WI38 (cell line): ENCODE data around the gene TMPO.

ENCODE experiments used
- H3K4me3 ChIP-seq: 2 replicates; pipeline ENCODE4 v1.5.1; 2011; ENCODE audit warnings: low read depth, mild to moderate bottlenecking, control low read depth, low read length
- TF ChIP-seq, protein P1 (sequence below): IDR thresholded peaks from 2 replicates; pipeline ENCODE4 v1.5.1; 2012; ENCODE audit warnings: low read depth, mild to moderate bottlenecking, control low read depth, low read length

Gene TMPO

DNA sequence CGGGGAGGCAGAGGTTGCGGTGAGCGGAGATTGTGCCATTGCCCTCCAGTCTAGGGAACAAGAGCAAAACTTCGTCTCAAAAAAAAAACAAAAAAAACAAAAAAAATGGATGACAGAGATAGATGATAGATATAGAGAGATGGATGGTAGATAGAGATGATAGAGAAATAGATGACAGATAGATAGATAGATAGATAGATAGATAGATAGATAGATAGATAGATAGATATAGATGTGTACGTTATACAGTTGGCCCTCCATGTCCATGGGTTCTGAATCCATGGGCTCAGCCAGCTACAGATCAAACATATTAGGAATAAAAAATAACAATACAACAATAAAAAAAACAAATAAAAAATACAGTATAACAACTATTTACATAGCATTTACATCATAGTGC, 65.3 kb downstream of the TMPO start:
- H3K4me3 ChIP-seq, result no peak overlapping the region
- TF ChIP-seq, protein P1, sequence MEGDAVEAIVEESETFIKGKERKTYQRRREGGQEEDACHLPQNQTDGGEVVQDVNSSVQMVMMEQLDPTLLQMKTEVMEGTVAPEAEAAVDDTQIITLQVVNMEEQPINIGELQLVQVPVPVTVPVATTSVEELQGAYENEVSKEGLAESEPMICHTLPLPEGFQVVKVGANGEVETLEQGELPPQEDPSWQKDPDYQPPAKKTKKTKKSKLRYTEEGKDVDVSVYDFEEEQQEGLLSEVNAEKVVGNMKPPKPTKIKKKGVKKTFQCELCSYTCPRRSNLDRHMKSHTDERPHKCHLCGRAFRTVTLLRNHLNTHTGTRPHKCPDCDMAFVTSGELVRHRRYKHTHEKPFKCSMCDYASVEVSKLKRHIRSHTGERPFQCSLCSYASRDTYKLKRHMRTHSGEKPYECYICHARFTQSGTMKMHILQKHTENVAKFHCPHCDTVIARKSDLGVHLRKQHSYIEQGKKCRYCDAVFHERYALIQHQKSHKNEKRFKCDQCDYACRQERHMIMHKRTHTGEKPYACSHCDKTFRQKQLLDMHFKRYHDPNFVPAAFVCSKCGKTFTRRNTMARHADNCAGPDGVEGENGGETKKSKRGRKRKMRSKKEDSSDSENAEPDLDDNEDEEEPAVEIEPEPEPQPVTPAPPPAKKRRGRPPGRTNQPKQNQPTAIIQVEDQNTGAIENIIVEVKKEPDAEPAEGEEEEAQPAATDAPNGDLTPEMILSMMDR, result no peak

DNA sequence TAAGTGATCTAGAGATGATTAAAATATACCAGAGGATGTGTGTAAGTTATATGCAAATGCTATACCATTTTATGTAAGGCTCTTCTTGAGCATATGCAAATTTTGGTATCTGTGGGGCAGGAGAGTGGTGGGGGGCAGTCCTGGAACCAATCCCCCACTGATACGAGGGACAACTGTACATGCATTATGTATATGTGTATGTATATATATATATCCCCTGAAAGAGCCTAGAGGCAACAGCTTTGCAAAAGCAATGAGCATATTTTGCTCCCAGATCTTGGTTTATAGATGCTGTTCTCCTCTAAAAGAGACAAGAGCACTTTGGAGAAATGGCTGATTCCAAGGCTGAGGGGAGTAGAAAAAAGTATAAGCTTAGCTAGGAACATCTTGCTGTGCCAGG, 65.7 kb downstream of the TMPO start:
- H3K4me3 ChIP-seq, result no peak overlapping the region
- TF ChIP-seq, protein P1, result no peak

DNA sequence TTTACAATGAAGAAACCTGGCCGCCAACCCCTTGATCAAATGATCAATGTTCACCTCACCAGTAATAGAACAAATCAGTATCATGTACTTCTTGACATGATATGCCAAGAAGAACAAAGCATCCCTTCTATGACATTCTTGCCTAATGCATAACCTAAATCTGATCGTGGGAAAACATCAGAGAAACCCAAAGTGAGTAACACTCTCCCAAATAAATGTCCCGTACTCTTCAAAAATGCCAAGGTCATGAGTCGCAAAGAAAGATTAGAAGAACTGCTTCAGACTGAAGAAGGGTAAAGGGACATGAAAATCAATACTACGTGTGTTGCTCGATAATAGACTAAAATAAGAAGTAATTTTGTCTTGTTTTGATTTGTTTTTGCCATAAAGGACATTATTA, 66.7 kb downstream of the TMPO start:
- TF ChIP-seq, protein P1, result no peak
- no peak overlapping the region for H3K4me3 ChIP-seq

DNA sequence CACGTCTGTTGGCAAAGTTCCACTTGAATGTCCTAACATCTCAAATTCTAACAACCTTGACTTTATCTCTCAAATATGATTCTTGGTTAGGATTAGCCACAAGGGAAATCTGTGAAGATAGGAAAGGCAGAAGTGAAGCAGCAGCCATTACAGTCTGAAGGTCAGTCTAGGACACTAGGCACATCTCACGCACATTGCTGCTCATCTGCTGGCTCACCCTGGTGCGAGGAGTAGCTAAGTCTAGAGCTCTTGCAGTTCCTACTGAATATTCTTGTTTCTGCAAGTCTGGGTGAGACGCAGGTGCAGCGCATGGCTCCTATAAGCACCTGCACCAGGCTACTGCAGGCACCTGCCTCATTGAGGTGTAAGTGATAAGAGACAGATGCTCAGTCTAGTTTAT, 71.7 kb downstream of the TMPO start:
- TF ChIP-seq, protein P1, result no peak
- no peak overlapping the region for H3K4me3 ChIP-seq

DNA sequence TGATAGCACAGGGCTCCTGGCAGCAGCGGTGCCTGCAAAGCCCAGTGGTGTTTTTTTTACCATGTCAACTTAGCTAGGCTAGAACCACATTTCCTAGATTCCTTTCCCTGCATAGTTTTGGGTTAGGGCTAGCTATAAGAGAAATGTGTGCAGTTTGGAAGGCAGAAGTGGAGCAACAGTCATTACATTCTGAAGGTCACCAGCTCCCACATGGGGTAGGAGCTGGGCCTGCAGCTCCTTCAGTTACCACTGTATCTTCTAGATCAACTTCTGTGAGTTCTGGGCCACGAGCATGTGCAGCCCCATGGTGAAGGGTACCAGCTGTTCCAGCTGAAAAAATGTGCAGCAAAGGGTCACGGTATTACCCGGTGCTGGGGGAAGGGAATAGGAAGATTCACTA, 75.8 kb downstream of the TMPO start:
- TF ChIP-seq, protein P1, result no peak
- no peak overlapping the region for H3K4me3 ChIP-seq

DNA sequence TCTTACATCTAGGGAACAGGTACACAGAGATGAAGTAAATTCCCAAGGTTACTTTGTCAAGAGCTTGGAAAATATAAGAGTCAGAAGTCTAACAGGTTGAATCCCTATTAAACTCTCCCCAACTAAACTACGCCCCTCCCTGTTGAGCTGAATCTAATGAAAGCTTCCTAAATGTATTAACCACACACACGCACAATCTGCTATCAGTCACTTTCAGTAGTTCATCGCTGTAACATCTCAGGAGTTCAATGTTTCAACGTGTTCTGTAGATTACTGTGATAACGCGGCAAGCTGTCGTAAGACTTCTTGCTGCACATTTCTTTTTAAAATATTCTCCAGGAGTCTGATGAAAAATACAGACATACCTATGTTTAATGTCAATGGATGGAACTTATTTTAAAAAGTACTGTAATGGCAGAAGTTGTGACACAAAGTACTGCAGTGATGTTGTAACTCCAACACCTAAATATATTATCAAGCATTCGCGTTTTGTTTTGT, 77.5 kb downstream of the TMPO start:
- peak overlapping the region; percentile 92 for H3K4me3 ChIP-seq
- TF ChIP-seq, protein P1, result no peak

DNA sequence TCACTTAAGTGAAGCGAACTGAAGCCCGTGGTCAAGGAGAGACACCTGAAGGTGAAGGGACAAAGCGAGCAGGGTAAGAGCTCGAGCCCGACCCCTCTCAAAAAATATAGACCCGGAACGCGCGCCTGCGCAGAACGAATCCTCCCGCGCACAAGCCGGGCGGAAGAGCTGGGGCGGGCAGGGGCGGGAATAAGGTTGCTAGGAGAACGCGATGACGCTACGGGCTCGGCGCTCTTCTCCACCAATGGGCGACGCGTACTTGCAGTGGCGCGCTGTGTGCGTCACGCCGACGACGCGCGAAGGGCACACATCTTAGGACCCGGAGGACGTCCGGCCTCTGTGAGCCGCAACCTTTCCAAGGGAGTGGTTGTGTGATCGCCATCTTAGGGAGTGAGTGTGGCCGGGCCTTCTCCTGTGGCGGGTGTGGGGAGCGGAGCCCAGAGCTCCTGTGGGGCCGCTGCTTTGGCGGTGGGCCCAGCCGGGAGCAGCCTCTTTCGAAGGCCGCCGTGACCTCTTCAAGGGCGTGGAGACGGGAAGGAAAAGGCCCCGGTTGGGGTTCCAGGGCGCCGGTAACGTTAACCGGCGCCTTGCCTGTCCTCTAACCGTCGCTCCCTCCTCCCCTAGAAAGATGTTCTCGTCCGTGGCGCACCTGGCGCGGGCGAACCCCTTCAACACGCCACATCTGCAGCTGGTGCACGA, 78.1 kb downstream of the TMPO start, which contains the start of gene SLC25A3:
TSS of gene SLC25A3 (plus strand) at position 336 of the 699 bp plus-strand sequence. CDS start at position 629, 293 bp downstream.
- peak within 1 kb of the TSS; percentile 92 for H3K4me3 ChIP-seq
- TF ChIP-seq, protein P1, result no peak
